Tibial artery (tissue), 4 donors: Measurements from ENCODE around the gene NACAD.

Source experiments
- DNase-seq, 2 donors: peaks; one replicate each; pipeline ENCODE4 v3.0.0-alpha.2; 2019
- H3K27ac ChIP-seq, 2 donors: fragments of 200-600 bp; sonication (generic) in 1 of 2; 1 replicate in 1 of 2; 2 replicates in 1 of 2; pipeline ENCODE4 v1.5.1; 2018 to 2019; ENCODE audit warnings: mild to moderate bottlenecking in 1 of 2
- H3K27me3 ChIP-seq, 2 donors: fragments of 200-600 bp; sonication (generic) in 1 of 2; one replicate each; pipeline versions ENCODE4 v1.5.1 to v1.6.0; 2016 to 2019
- H3K36me3 ChIP-seq, 3 donors: fragments of 200-600 bp; sonication (generic) in 2 of 3; one replicate each; pipeline ENCODE4 v1.5.1; 2016 to 2019; ENCODE audit warnings: mild to moderate bottlenecking in 2 of 3
- H3K4me1 ChIP-seq, 4 donors: fragments of 200-600 bp; sonication (generic) in 2 of 4; 1 replicate in 3 of 4; 2 replicates in 1 of 4; pipeline ENCODE4 v1.5.1; 2016 to 2019
- H3K4me3 ChIP-seq, 2 donors: fragments of 200-600 bp; sonication (generic) in 1 of 2; 1 replicate in 1 of 2; 2 replicates in 1 of 2; pipeline ENCODE4 v1.5.1; 2018 to 2019; ENCODE audit warnings: mild to moderate bottlenecking in 2 of 2
- H3K9me3 ChIP-seq, 3 donors: fragments of 200-600 bp; sonication (generic) in 1 of 3; one replicate each; pipeline ENCODE4 v1.5.1; 2016 to 2019
- intact Hi-C: fragments of 100-400 bp; cut with DNase I; formaldehyde crosslinking; loops from one replicate; pipeline ENCODE4 v1.15.0; 2023; ENCODE audit warnings: low total_unique reads
- TF ChIP-seq, protein P1 (sequence below), 2 experiments: fragments of 200-600 bp in 1 of 2; fragments of 450-650 bp in 1 of 2; IDR thresholded peaks; one replicate each; pipeline ENCODE4 v1.5.1; 2017 to 2019; ENCODE audit warnings: antibody characterized with exemption in 2 of 2, mild to moderate bottlenecking in 1 of 2, moderate library complexity in 1 of 2

Gene NACAD

DNA sequence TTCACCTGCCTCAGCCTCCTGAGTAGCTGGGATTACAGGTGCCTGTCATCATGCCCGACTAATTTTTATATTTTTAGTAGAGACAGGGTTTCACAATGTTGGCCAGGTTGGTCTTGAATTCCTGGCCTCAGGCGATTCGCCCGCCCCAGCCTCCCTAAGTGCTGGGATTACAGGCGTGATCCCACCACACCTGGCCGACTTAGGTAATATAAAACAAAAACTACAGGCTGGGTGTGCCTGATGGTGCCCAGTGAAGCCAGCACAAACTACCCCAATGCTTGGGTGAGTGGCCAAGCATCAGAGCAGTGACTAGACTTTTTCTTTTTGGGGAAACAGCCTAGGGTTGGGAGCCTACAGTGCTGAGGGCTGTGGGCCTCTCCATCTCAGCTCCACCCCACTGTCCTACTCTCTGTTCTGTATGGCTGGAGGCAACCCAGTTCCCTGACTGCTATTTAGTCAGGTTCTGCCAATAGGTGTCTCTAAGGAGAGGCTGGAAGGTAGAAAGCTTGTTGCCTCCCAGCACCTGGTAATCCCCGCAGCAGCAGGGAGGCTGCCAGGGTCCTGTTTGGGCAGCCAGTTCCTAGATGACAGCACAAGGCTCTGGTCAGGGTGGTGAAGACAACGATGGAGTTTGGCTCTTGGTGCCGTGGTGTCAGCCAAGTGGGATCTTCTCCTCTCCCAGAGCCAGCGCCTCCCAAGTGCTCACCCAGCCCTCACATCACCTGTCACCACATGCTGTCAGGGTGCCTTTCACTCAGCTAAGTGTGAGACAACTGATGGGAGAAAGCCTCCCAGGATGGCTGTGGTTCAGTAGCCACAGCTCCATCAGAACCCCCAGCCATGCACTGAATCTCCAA is 10.4 kb upstream of the NACAD start:
- Histone ChIP-seq H3K4me1 (no peaks in the 10 kb centered on the region), H3K36me3 (peaks cover 47 to 65% (median 54%) of the 10 kb centered on the region in 3 donors), H3K4me3 (no peak overlapping the region)

DNA sequence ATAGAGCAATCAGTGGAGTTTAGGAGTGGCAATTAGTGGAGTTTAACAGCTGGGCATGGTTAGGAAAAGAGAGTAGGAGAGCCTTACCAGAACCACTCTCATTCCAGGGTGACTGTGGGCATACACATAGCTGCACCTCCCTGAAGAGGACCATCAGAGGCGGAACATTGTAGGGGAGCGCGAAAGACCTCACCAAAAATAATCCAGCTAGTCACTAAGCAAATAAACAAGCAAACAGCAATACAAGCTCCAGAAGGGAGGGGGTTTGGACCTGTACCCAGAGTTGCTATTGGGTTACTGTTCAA is 4.1 kb upstream of the NACAD start:
- intact Hi-C loops = no loop called here
- peaks cover 0 to 1% (median 0%) of the 10 kb centered on the region in 3 donors for H3K36me3 ChIP-seq
- H3K27me3 ChIP-seq = no peaks in the 10 kb centered on the region
- no peak overlapping the region for H3K4me3 ChIP-seq
- DNase-seq = no peak
- peaks cover 0 to 15% (median 8%) of the 10 kb centered on the region in 4 donors for H3K4me1 ChIP-seq
- TF ChIP-seq, protein P1, sequence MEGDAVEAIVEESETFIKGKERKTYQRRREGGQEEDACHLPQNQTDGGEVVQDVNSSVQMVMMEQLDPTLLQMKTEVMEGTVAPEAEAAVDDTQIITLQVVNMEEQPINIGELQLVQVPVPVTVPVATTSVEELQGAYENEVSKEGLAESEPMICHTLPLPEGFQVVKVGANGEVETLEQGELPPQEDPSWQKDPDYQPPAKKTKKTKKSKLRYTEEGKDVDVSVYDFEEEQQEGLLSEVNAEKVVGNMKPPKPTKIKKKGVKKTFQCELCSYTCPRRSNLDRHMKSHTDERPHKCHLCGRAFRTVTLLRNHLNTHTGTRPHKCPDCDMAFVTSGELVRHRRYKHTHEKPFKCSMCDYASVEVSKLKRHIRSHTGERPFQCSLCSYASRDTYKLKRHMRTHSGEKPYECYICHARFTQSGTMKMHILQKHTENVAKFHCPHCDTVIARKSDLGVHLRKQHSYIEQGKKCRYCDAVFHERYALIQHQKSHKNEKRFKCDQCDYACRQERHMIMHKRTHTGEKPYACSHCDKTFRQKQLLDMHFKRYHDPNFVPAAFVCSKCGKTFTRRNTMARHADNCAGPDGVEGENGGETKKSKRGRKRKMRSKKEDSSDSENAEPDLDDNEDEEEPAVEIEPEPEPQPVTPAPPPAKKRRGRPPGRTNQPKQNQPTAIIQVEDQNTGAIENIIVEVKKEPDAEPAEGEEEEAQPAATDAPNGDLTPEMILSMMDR (IDR thresholded peaks at IDR 0.05) = no peak
- H3K27ac ChIP-seq = no peak overlapping the region
- H3K9me3 ChIP-seq = peaks cover 0 to 8% (median 0%) of the 10 kb centered on the region in 3 donors

More for the DNA sequence above, 10.4 kb upstream of the NACAD start:
- intact Hi-C loops = no loop called here
- Histone ChIP-seq H3K27ac (no peak overlapping the region), H3K27me3 (no peaks in the 10 kb centered on the region), H3K9me3 (peaks cover 0 to 3% (median 0%) of the 10 kb centered on the region in 3 donors)
- peak in 1 of 2 donors; percentile 45 for DNase-seq
- TF ChIP-seq, protein P1 (IDR thresholded peaks at IDR 0.05) = no peak

DNA sequence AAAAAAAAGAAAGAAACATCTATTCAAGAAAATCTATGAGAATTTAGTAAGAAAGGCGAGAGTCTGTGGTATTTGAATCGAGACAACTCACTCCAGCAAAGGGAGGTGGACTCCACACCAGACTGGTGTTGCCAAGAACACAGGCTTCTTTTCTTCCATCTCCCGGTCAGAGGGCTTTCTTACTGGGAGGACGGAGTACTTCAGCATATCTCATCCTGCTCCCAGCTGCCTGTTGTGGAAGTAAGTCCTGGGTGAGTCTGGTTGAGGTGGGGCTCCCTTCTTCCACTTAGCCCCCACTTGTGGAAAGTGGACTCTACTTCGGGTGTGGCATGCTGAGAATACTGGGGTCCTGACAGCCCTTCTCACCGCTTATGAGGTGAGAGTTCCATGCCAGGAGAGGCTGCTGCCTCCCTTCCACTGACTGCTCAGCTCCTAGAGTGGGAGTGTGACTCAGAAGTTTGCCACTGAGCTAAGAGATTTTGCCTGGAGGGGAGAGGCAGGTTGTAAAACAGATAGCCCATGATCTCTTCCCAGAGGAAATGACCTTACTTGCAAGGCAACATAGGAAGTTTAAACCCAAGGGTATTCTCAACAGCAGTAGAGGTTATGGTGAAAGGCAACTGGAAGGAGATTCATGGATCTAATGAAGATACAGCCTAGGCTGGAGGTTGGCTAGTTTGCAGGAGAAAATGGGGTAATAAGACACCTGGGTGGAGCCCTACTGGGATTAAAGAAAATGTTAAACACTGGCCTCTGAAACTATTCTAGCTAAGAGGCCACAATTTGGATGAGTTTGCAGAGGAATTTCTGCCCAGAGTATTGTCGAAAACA is 3.5 kb upstream of the NACAD start:
- no peak overlapping the region for H3K27ac ChIP-seq
- H3K36me3 ChIP-seq = no peaks in the 10 kb centered on the region
- H3K4me1 ChIP-seq = peaks cover 0 to 18% (median 9%) of the 10 kb centered on the region in 4 donors
- peak in 1 of 2 donors; percentile 40 for DNase-seq
- H3K27me3 ChIP-seq = no peaks in the 10 kb centered on the region
- intact Hi-C loops = no loop called here
- peaks cover 0 to 8% (median 0%) of the 10 kb centered on the region in 3 donors for H3K9me3 ChIP-seq
- TF ChIP-seq, protein P1 (IDR thresholded peaks at IDR 0.05) = no peak
- H3K4me3 ChIP-seq = no peak overlapping the region

DNA sequence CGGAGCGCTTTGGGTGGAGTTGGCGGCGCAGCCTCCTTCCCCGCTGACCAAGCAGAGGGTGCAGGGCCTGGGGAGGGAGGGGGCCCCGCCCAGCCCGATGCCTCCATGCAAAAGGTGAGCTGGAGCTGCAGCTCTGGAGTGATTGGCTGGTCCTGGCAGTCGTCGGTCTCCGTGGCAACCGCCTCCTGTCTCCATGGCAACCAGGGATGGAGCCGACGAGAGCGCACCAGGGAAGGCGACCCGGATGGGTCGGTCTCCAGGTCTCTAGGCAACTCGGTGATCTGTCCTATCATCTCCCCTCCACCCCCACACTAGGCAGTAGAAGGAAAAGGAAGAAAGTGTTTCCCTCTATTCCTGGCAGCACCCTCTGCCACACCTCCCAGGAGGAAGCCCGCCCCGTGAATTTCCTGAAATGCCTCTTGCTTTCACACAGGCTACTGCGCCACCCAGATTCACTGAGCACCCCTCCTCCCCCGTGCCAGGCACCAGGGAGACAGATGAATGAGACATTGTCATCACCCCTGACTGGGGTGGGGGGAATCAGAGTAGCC is 647 bp upstream of the NACAD start:
- intact Hi-C loops = loop anchor here (5.0 kb wide), 1 partner anchor 92 kb away; no protein-coding TSS in a partner anchor

More for the DNA sequence above, 647 bp upstream of the NACAD start:
- peak in 1 of 2 donors; percentile 79 for DNase-seq
- peaks cover 0 to 18% (median 9%) of the 10 kb centered on the region in 4 donors for H3K4me1 ChIP-seq
- TF ChIP-seq, protein P1 (IDR thresholded peaks at IDR 0.05) = no peak
- H3K9me3 ChIP-seq = peaks cover 0 to 5% (median 0%) of the 10 kb centered on the region in 3 donors
- H3K27ac ChIP-seq = peak overlapping the region; percentile 84 to 88
- no peaks in the 10 kb centered on the region for H3K27me3 ChIP-seq
- peak overlapping the region; percentile 64 to 74 for H3K4me3 ChIP-seq
- H3K36me3 ChIP-seq = peaks cover 0 to 19% (median 0%) of the 10 kb centered on the region in 3 donors
